Measurements from ENCODE around the gene GCNT1.

DNA sequence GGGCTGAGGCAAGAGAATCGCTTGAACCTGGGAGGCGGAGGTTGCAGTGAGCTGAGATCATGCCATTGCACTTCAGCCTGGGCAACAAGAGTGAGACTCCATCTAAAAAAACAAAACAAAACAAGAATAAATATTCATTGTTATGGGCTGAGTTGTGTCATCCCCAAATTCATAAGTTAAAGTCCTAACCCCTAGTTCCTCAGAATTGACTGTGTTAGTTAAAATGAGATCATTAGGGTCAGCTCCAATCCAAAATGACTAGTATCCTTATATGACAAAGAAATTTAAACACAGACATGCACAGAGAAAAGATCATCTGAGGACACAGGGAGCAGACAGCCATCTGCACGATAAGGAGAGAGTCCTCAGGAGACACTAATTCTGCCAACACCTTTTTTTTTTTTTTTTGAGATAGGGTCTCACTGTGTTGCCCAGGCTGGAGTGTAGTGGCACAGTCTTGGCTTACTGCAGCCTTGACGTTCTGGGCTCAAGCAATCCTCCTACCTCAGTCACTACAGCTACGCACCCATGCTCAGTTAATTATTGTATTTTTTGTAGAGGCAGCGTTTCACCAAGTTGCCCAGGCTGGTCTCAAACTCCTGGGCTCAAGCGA is 32.1 kb upstream of the GCNT1 start:
- TF ChIP-seq, protein P1, sequence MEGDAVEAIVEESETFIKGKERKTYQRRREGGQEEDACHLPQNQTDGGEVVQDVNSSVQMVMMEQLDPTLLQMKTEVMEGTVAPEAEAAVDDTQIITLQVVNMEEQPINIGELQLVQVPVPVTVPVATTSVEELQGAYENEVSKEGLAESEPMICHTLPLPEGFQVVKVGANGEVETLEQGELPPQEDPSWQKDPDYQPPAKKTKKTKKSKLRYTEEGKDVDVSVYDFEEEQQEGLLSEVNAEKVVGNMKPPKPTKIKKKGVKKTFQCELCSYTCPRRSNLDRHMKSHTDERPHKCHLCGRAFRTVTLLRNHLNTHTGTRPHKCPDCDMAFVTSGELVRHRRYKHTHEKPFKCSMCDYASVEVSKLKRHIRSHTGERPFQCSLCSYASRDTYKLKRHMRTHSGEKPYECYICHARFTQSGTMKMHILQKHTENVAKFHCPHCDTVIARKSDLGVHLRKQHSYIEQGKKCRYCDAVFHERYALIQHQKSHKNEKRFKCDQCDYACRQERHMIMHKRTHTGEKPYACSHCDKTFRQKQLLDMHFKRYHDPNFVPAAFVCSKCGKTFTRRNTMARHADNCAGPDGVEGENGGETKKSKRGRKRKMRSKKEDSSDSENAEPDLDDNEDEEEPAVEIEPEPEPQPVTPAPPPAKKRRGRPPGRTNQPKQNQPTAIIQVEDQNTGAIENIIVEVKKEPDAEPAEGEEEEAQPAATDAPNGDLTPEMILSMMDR (IDR thresholded peaks at IDR 0.05), result no peak
- TF ChIP-seq ATF1 (CRISPR knock-in tag; IDR thresholded peaks at IDR 0.05), result no peak
- TF ChIP-seq CREB1 (CRISPR knock-in tag; IDR thresholded peaks at IDR 0.05), result no peak
- TF ChIP-seq SP1 (CRISPR knock-in tag; conservative IDR thresholded peaks at IDR 0.05), result no peak
- TF ChIP-seq, protein P2, sequence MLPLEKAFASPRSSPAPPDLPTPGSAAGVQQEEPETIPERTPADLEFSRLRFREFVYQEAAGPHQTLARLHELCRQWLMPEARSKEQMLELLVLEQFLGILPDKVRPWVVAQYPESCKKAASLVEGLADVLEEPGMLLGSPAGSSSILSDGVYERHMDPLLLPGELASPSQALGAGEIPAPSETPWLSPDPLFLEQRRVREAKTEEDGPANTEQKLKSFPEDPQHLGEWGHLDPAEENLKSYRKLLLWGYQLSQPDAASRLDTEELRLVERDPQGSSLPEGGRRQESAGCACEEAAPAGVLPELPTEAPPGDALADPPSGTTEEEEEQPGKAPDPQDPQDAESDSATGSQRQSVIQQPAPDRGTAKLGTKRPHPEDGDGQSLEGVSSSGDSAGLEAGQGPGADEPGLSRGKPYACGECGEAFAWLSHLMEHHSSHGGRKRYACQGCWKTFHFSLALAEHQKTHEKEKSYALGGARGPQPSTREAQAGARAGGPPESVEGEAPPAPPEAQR (CRISPR knock-in tag; IDR thresholded peaks at IDR 0.05), result no peak
- TF ChIP-seq, protein P3, sequence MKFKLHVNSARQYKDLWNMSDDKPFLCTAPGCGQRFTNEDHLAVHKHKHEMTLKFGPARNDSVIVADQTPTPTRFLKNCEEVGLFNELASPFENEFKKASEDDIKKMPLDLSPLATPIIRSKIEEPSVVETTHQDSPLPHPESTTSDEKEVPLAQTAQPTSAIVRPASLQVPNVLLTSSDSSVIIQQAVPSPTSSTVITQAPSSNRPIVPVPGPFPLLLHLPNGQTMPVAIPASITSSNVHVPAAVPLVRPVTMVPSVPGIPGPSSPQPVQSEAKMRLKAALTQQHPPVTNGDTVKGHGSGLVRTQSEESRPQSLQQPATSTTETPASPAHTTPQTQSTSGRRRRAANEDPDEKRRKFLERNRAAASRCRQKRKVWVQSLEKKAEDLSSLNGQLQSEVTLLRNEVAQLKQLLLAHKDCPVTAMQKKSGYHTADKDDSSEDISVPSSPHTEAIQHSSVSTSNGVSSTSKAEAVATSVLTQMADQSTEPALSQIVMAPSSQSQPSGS (CRISPR knock-in tag; IDR thresholded peaks at IDR 0.05; ENCODE audit: borderline replicate concordance, low read depth), result no peak
- no peak for TF ChIP-seq ZNF416 (CRISPR knock-in tag; IDR thresholded peaks at IDR 0.05)
- no peak for TF ChIP-seq CBFB (CRISPR knock-in tag; IDR thresholded peaks at IDR 0.05; ENCODE audit: low read depth)
- TF ChIP-seq SMAD3 (CRISPR knock-in tag; IDR thresholded peaks at IDR 0.05; ENCODE audit: borderline replicate concordance), result no peak
- TF ChIP-seq, protein P4, sequence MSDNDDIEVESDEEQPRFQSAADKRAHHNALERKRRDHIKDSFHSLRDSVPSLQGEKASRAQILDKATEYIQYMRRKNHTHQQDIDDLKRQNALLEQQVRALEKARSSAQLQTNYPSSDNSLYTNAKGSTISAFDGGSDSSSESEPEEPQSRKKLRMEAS (CRISPR knock-in tag; IDR thresholded peaks at IDR 0.05), result no peak

Data from WTC11 (cell line).